Mucosa of descending colon (tissue), 3 donors: ENCODE results near the gene CTSA. TPM values are rescaled to one million over a fixed set of nuclear protein-coding genes. Genes with fewer than 3 reads are reported as not detected.

Experiments
- ATAC-seq: fragments of 200-7000 bp; cut with Tn5 transposase; one replicate; pipeline ENCODE4 v1.9.1; 2020; ENCODE audit warnings: mild to moderate bottlenecking, moderate library complexity
- DNase-seq, 3 donors: peaks; one replicate each; pipeline ENCODE4 v3.0.0-alpha.2; 2020
- H3K36me3 ChIP-seq: fragments of 200-600 bp; one replicate; pipeline ENCODE4 v1.8.0; 2021; ENCODE audit warnings: low read depth, mild to moderate bottlenecking
- H3K4me1 ChIP-seq: fragments of 200-600 bp; one replicate; pipeline ENCODE4 v1.8.0; 2021; ENCODE audit warnings: low read depth, mild to moderate bottlenecking
- H3K4me3 ChIP-seq: fragments of 200-600 bp; one replicate; pipeline ENCODE4 v1.8.0; 2021; ENCODE audit warnings: mild to moderate bottlenecking
- H3K9me3 ChIP-seq: fragments of 200-600 bp; one replicate; pipeline ENCODE4 v1.8.0; 2021; ENCODE audit warnings: mild to moderate bottlenecking
- intact Hi-C, 2 donors: fragments of 100-400 bp; cut with DNase I in 1 of 2; cut with micrococcal nuclease in 1 of 2; formaldehyde crosslinking; loops; one replicate each; pipeline versions ENCODE4 v1.11.0 to v1.11.1; 2022; cut with DNase I, micrococcal nuclease
- total RNA-seq, 3 donors: library from RNA; stranded (reverse); fragmentation: NEBNext Ultra II Directional in 2 of 3; extraction: Animal tissue kit (Norgen Biotek cat#: 25700) in 2 of 3; gene quantifications; one replicate each; pipeline versions ENCODE4 v1.2.1 to v1.2.4, GENCODE V29; 2021 to 2023
- TF ChIP-seq, protein P1 (sequence below): fragments of 200-600 bp; IDR thresholded peaks from one replicate; pipeline ENCODE4 v1.8.0; 2022; ENCODE audit warnings: antibody characterized with exemption, mild to moderate bottlenecking
- donor health status: DM: no; HTN: no; CAD: no; lungs with moderate emphysema.
- donor health status: DM: no; HTN: no; CAD: no.
- donor health status: DM: no; HTN: yes; CAD: no.

Gene CTSA
- total RNA-seq, 3 donors from 2014 or later, result 292 to 542 (median 436) TPM

- DNase-seq, result no peak
- Histone ChIP-seq H3K4me3 (no peak overlapping the region), H3K9me3 (no peaks in the 10 kb centered on the region), H3K36me3 (no peaks in the 10 kb centered on the region), H3K4me1 (peaks cover 18% of the 10 kb centered on the region)
- TF ChIP-seq, protein P1, sequence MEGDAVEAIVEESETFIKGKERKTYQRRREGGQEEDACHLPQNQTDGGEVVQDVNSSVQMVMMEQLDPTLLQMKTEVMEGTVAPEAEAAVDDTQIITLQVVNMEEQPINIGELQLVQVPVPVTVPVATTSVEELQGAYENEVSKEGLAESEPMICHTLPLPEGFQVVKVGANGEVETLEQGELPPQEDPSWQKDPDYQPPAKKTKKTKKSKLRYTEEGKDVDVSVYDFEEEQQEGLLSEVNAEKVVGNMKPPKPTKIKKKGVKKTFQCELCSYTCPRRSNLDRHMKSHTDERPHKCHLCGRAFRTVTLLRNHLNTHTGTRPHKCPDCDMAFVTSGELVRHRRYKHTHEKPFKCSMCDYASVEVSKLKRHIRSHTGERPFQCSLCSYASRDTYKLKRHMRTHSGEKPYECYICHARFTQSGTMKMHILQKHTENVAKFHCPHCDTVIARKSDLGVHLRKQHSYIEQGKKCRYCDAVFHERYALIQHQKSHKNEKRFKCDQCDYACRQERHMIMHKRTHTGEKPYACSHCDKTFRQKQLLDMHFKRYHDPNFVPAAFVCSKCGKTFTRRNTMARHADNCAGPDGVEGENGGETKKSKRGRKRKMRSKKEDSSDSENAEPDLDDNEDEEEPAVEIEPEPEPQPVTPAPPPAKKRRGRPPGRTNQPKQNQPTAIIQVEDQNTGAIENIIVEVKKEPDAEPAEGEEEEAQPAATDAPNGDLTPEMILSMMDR, result no peak
- intact Hi-C loops, result no loop called here
- no peak for ATAC-seq
Measured at GRCh38 chr20:45893831-45894230, 2.7 kb downstream of the CTSA start.

DNA sequence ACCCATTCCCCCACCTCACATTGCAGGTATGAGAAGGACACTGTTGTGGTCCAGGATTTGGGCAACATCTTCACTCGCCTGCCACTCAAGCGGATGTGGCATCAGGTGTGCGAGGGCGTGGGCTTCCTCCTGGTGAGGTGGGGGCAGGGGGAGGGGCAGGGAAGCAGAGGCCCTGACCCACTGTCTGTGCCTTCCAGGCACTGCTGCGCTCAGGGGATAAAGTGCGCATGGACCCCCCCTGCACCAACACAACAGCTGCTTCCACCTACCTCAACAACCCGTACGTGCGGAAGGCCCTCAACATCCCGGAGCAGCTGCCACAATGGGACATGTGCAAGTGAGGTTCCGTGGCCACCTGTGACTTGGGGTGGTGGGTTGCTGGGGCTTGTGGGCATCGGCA lies 3.7 kb downstream of the CTSA start:
- no peaks in the 10 kb centered on the region for H3K36me3 ChIP-seq
- ATAC-seq (no peak), DNase-seq (no peak)
- TF ChIP-seq, protein P1, result no peak
- no peaks in the 10 kb centered on the region for H3K9me3 ChIP-seq
- intact Hi-C loops, result no loop called here
- H3K4me1 ChIP-seq, result peaks cover 18% of the 10 kb centered on the region
- H3K4me3 ChIP-seq, result no peak overlapping the region

- TF ChIP-seq, protein P1, result no peak
- intact Hi-C loops, result no loop called here
- no peak for ATAC-seq
- H3K9me3 ChIP-seq, result no peaks in the 10 kb centered on the region
- DNase-seq, result no peak
- no peak overlapping the region for H3K4me3 ChIP-seq
- H3K4me1 ChIP-seq, result peaks cover 21% of the 10 kb centered on the region
- H3K36me3 ChIP-seq, result no peaks in the 10 kb centered on the region
Measured at GRCh38 chr20:45896641-45897161, 5.6 kb downstream of the CTSA start.

DNA sequence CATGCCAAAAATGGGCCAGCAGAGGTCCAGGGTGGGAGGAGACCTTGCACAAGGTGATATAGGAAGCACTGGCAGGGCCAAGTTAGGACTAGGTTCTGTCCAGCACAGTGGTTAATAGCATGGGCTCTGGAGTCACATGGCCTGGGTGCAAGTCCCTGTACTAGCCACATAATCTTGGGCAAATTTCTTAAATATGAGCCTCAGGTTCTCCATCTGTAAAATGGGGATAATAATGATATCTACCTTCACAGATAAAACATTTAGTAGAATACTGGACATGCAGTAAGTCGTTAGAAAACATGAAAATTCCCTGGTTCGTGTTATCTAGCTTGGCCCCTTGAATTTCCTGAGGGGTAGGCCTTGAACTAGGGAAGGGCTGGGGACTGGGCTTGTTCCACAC lies 6.2 kb downstream of the CTSA start:
- H3K36me3 ChIP-seq, result no peaks in the 10 kb centered on the region
- intact Hi-C loops, result no loop called here
- H3K9me3 ChIP-seq, result no peaks in the 10 kb centered on the region
- TF ChIP-seq, protein P1, result no peak
- ATAC-seq (no peak), DNase-seq (no peak)
- H3K4me1 ChIP-seq, result peaks cover 17% of the 10 kb centered on the region
- no peak overlapping the region for H3K4me3 ChIP-seq

GRCh38 chr20:45897692-45898091 lies 6.6 kb downstream of the CTSA start:
- no peak overlapping the region for H3K4me3 ChIP-seq
- H3K36me3 ChIP-seq, result no peaks in the 10 kb centered on the region
- no peak for DNase-seq
- H3K4me1 ChIP-seq, result peaks cover 13% of the 10 kb centered on the region
- no peak for ATAC-seq
- TF ChIP-seq, protein P1, result no peak
- no peaks in the 10 kb centered on the region for H3K9me3 ChIP-seq
- intact Hi-C loops, result no loop called here

GRCh38 chr20:45898285-45898684 lies 7.2 kb downstream of the CTSA start:
- Histone ChIP-seq H3K9me3 (no peaks in the 10 kb centered on the region), H3K4me3 (no peak overlapping the region), H3K36me3 (no peaks in the 10 kb centered on the region), H3K4me1 (peaks cover 7% of the 10 kb centered on the region)
- intact Hi-C loops, result no loop called here
- DNase-seq, result no peak
- no peak for ATAC-seq
- TF ChIP-seq, protein P1, result no peak
